NCI-H748 treated with DMSO at 0.1 percent for 48 hours (cell line): ENCODE results near the gene TMEM44.
"Not testable (repeated sequence)": the region's sequence is repeated elsewhere in the genome, so short reads cannot be mapped to it uniquely, and the experiment has no call there.

ENCODE experiments used
- DNase-seq: peaks from one replicate; lab custom pipeline; 2025; lab: John Stamatoyannopoulos, UW

The TMEM44 gene

DNA sequence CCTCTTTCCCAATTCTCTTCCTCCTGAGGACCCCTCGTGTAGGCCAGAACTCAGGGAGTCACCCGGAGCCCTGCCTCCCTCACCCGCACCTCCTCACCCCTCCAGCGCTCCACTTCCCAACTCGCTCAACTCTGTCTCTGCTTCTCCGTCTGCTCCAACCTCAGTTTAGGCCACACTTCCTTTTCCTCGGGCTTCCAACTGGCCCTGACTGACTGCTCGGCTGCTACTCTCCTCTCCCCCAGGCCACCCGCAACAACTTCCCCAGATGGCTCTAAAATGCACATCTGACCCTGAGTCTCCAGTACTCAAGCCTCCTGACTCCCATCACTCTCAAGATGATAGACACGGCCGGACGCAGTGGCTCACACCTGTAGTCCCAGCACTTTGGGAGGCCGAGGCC, 23.6 kb downstream of the TMEM44 start:
- DNase-seq: no peak

DNA sequence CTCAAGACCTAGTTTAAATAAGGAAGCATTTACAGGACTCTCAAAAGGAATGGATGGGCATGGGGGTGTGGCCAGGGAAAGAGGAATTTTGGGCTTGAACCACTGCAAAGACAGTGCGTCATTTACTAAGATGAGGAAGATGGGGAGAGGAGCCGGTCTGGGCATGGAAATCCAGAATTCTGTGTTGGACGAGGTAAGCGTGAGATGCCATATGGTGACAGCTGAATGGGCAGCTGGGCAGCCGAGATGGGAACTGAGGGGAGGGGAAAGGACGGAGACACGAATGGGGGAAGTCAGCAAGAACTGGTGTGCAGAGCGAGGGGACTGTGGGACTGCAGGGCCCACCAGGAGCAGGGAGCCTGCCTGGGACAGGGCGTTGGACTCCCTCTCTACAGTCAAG, 24.2 kb downstream of the TMEM44 start:
- no peak for DNase-seq

DNA sequence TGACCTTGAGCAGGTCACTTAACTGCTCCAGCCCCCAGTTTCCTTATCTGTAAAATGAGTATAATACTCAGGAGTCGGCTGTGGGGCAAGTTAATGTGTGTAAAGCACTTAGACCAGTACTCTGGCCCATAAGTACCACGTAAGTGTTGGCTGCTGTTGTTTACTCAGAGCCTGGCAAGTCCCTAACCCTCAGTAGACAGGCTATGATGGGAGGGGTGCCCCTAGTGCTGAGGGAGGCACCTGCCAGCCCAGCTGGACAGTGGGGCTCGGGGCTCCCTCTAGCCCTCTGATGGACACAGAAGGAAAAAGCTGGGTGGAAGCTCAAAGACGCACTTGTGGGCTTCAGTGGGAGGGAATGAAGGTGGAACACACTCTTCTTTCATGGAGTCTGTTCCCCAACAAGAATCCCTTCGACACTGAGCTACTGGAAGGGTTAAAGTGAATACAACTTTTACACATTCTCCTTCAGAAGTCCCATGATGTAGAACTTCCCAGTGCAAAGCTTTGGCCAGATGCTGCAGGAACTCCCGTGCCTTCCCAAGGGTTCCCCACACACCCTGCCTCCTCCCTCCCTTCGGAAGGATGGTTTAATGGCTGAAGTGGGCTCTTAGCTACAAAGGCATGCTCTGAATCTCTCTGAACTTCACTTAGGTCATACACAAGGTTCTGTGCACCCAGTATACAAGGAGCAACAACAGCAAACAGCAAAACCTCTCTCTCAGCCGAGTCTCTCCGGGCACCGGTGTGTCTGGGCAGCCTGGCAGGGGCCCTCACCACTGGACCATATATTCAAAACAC, 25.4 kb downstream of the TMEM44 start:
- no peak for DNase-seq

DNA sequence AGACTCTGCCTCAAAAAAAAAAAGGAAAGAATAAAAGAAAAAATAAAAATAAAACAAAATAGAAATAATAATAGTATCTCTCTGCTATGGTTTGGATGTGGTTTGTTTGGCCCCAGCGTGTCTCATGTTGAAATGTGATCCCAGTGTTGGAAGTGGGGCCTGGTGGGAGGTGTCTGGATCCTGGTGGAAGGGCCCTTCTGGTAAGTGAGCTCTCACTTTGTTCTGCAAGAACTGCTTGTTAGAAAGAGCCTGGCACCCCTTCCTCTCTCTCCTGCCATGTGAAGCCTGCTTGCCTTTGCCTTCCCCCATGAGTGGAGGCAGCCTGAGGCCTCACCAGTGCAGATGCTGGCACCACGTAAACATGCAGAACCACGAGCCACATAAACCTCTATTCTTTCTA, 26.3 kb downstream of the TMEM44 start:
- DNase-seq: no peak

DNA sequence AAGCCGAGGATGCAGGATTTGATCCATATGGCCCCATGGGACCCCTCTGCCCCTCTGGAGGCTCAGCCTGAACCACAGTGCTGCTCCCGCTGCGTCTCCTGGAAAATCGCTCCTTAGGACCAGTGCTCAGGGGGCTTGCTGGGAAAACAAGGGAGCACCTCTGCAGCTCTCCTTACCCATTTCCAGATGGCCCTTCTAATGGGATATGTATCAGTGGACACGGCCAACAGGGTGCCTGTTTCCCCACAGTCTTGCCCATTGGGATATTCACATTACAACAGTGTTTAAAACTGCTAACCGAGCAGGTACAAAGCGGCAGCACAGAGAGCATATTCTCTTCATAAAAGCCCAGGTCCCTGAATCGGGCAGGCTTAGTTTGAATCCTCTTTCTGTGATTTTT, 27.1 kb downstream of the TMEM44 start:
- DNase-seq: no peak

DNA sequence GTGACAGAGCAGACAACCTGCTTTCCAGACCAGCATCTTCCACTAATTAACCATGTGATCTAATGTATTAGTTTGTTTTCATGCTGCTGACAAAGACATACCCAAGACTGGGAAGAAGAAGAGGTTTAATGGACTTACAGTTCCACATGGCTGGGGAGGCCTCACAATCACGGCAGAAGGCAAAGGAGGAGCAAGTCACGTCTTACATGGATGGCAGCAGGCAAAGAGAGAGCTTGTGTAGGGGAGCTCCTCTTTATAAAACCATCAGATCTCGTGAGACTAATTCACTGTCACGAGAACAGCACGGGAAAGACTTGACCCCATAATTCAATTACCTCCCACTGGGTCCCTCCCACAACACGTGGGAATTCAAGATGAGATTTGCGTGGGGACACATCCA, 27.9 kb downstream of the TMEM44 start:
- not testable (repeated sequence) for DNase-seq

DNA sequence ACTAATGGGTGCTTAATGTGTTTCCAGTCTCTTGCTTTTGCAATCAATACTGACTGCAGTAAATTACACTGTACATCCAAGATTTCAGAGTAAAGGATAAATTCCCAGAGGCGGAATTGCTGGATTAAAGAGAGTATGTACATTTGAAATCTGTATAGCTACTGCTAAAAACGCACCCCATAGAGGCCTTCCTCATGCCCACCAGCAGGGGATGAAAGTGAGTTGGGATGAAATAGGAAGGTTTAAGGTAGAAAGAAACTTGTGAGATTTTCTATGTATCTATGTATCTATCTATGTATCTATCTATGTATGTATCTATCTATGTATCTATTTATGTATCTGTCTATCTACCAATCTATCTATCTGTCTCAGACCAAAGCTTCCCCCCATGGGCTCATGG, 28.4 kb downstream of the TMEM44 start:
- no peak for DNase-seq

DNA sequence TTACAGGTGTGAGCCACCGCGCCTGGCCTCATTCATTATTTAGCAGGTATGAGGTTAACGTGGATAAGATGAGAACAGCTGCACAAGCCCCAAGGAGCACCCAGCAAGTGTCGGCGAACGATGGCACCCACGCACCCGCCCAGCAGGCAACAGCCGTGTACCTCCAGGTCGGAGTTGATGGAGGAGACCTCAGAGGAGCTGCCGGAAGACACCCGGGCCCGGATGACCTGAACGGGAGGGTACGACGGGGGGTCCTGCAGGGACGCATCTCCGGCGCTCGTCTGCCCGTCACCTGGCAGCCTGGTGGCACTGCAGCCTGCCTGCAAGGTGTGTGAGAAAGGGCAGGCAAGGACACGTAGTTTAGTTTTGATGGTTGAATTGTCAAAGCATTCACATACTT, 29.1 kb downstream of the TMEM44 start:
- no peak for DNase-seq

DNA sequence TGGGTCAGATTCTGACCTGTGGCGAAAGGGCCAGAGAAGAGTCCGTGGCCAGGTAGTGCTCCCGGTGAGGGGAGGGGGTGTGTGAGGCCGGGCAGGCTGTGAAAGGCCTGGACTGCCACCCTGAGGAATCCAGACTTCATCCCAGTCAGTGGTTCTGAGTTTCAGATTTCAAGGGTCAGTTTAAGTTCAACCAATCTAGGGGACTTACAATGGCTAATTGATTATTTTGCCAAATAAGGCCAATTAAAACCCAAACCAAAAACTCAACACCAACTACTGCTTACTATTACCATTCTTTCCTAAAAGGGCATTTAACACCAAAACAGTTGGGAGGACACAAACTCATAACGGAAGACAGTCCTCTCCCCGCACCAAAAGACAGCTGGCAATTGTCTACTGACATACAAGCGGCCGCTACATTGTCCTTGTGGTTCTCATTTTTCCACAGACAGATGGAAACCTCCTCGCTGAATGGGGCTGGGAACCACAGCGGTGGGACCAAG, 30.5 kb downstream of the TMEM44 start:
- no peak for DNase-seq

DNA sequence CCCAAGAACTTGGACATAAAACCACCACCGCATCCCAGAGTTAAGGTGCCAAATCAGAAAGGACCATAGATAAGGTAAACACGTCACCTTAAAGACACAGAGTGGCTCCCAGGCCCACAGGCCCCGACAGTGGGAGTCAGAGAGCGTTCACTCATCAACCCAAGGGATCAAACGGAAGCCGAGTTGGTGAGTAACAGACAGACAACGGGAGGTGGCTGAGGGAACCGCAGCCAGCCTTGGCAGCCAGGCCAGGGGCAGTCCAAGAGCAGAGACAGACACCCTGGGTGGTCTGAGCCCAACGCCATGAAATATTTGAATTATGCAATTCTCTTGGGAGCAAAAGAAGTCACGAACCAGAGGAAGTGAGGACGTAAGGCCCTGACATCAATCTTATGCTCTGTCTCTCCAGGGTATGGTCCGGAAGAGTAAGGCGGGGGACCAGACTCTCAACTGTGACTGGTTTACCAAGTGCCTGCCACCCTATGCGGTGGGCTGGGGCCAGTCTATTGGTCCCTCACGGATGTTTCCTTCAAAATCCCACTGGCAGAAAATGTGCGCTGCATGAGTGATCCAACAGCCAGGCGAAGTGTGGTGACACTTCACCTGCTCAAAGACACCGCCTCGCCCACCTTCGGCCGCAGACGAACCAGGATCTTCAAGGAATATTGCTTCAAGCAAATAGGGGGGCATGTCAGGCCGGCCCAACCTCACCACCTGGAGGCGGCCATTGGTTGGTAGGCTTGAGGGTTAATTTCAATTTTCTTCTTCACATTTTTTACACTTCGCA, 34.3 kb downstream of the TMEM44 start:
- DNase-seq: no peak

DNA sequence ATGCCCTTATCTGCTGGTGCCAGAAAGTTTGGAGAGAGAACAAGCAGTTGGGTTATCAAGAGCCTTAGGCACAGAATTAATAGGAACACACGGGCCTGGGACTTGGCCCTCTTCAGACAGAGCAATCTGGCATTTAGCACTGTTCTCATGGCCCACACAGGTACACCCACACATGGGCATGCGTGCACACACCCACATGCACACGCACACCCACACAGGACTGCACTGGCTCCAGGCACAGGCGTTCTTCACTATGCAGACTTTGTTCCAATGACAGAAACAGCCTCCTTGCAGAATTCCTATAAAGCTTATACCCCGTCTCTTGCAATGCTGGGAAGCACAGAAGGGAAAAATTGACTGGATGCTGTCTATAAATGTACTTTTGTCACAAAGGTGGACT, 36.3 kb downstream of the TMEM44 start:
- no peak for DNase-seq

DNA sequence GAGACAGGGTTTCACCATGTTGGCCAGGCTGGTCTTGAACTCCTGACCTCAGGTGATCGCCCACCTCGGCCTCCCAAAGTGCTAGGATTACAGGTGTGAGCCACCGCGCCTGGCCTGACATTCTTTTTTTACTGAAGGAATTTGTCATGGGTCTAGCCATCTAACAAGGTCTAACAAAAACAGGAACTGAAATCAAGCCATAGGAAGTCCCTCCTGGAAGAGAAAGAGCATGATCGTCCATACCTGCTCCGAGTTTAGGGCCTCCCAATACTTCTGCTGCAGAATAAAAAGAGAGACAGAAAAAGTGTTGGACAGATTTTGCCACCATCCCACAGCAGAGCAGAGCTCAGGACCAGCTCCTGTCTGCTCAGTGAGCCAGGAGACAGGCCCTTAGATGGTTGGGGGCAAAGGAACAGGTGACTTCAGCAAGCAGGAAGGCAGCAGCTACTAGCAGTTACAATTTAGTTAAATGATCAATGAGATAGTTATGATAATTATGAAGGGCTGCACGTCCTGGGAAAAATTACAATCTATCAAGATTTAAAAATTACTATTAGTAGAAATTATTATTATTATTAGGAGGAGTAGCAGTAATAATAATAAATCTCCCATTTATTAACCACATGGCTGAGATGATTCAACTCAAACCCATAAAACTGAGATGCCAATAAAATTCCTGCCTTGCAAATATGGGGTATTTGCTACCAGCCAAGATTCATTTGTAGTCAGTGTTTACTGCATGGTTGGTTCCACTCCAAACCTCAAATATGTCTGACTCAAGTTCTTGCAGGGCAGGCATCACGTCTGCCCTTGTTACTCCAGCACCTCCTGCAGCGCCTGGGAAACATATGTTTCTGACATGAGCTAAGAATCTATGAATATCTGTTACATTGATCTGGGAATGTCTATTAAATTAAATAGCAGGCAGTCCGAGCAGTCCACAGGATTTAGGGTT, 40.1 kb downstream of the TMEM44 start:
- no peak for DNase-seq

DNA sequence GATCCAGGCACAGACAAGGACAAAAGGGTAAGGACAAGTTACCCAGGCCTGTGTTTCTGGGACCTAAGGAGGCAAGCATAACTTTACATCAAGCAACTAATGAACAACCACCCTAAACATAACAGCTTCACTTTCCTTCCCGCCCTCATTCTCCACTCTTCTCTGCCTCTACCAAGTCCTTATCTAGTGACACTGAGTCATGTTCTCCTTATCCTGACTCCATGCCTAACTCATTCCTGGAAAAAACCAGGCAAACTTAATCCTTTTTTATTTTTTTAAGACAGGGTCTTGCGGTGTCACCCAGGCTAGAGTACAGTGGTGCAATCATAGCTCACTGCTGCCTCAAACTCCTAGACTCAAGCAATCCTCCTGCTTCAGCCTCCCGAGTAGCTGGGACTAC, 44.5 kb downstream of the TMEM44 start:
- DNase-seq: no peak

DNA sequence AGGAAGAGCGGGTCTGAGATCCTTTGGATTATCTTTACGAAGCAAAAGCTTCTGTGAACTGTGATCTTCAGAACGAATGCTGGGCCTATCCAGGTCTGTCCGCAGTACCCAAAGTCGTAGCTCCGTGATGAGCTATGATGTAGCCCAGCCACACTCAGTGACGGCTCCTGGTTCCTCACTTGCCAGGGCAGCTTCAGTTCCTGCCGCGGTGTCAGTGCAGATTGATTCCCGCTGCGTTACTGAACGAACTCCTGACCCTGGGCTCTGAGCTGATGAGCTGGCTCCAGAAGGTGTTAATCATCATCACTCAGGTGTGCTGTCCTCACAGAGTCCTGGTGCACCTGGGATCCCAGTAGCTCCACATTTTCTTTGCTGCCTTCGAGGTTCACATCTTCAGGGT, 45.0 kb downstream of the TMEM44 start:
- no peak for DNase-seq

DNA sequence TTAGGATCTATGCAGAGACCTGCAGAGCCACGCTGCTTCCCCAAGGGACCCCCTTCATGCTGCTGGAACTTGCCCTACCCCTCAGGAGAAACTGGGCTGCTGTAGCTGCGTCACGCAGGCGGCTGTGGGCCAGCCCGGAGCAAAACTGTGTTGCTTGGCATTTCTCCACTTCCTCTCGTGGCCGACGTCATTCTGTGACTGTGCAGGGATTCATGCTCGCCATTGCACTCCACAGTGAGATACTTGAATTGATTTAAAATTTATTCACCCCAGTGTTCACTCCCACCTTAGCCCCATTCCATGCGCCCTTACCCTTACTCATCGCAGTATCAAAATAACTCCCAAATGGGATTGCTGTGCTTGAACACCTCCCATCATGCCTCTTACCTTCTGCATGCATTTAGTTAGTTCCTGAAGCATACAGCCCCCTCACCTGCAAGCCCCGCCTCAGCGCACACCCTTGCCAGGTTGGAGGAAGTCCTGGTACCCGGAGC, 45.7 kb downstream of the TMEM44 start:
- no peak for DNase-seq

DNA sequence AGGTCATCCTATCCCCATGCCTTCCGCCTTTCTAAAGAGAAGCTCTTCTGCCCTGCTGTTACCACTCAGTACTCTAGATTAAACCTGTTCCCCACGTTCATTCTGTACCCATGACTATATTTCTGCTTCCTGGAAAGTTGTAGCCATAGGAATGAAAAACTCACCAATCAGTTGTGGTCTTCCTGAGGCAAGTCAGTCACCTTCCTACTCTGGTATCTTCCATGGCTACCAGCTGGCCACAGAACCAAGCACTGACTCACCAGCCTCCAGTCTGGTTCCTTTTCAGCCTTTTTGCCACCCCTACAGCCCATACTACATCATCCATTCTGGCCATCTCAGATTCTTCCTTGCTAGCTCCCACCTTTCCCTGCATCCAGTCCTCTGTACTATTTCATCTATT, 46.4 kb downstream of the TMEM44 start:
- no peak for DNase-seq

DNA sequence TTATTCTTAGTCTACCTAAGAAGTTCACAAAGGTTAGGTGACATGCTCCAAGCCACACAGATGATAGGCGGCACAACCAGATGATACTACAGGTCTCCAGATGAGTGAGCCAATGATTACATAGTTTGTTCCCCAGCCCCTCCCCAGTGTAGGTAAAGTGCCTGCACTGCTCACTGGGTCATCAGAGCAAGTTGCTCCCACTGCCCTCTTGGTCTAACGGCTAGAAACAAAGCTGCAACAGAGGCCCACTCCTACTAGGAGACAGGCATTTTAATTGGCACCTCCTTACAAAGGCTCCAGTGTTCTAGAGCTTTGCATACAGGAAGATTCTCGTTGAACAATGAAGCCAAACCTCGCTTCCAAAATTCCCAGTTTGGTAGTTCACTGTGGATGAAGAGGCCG, 47.3 kb downstream of the TMEM44 start:
- DNase-seq: no peak

DNA sequence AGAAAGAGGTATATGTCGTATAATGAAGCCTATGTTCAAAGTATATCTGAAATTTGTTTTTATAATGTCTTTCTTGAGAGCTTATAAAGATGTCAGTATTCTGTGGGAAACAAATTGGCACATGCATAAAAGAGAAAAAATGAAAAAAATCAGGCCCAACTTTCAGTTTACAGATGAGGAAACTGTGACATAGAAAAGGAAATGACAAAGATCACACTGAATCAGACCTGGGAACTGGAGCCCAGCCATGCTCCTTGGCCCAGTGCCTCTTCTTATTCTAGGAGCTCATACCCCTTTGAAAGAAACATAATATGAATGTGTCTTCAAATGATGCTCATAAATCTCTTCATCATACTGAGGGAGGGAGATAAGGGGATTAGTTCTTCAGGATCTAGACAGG, 48.4 kb downstream of the TMEM44 start:
- no peak for DNase-seq

DNA sequence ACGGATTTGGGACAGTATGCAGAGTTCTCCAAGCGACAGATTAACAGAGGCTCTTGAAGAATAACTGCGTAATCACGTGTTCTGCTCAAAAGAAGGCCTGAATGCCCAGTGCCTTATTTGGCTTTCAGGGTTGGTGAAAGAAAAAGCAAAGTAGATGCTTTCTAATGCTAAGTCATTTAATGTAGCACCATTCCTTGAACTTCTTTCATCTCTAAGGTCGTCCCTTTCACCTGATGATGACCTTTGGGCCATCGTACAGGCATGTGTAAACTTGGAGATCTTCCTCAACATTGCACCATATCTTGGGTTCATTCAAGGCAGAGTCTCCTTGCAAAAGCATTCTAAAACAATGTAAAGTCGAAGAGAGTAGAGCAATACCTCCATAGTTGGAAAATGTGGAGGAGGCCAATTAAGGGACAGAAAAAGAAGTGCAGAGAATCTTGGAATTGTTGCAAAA, 48.9 kb downstream of the TMEM44 start:
- DNase-seq: no peak

DNA sequence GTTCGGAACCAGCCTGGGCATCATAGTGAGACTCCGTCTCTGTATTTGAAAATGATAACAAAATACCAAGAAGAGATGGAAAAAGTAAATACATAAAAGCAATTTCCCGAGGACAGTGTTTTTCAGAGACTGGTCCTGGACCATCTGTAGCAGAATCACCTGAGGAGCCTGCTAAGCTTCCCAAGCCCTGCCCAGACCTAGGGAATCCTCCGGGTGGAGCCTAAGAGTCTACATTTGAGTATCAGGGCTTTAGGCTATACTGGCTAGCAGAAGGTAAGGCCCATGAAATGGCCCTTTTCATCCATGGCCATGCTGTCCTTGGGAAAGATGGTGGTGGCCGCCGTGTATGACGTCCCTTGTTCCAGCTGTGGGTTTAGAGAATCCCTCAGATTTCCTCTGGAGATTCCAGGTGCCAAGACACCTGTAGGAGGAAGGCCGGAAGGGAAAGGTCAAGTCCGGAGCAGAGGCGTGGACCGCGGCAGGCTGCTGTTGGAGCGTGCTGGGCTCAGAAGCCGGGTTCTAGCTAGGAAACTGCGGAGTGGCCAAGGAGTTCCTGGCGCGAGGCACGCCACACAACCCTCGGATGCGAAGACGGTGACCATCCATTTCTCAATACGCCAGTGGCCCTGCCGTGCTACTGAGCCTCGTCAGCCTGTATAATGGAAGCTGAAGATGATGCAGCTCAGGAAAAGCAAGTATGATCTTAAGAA, 50.9 kb downstream of the TMEM44 start:
- DNase-seq: no peak

DNA sequence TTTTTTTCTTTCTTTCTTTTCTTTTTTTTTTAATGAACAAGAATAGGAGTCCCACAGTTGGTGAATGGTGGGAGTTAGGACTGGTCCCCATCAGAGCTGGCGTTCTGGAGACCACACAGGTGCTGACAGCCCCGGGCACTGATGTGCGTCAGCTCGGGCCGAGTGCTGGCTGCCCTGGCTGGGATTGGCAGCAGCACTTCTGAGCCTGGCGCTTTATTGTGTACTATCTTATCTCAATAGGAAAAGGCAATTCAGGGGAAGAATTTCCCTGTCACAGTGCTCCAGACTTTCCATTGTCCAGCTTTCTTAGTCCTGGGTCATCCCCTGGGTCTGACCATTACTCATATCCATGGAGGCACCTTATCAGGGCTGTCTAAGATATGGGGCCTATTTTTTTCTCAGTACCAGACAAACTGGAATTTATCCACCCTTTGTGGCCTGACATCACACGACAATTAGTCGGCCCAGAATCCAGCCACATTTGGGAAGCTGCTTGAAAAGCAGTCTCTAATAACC, 54.1 kb downstream of the TMEM44 start:
- no peak for DNase-seq
